ENCODE results near the gene CFAP126.

DNA sequence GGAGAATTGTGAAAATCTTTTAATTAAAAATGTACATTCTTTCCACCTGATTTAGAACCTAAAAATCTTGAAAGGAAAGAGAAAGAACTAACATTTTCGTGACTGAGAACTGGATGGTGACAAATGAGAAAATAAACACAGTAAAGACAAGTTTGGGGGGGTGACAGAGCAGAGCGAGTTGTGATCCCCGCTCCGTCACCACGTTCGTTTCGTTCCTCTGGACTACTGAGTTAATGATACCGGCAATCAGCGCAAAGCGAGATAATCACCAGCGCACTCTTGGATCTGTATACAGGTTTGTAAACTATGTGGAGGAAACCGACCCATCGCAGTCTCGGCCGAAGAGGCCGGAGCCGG lies 31.2 kb upstream of the CFAP126 start:
- TF ChIP-seq, protein P1, sequence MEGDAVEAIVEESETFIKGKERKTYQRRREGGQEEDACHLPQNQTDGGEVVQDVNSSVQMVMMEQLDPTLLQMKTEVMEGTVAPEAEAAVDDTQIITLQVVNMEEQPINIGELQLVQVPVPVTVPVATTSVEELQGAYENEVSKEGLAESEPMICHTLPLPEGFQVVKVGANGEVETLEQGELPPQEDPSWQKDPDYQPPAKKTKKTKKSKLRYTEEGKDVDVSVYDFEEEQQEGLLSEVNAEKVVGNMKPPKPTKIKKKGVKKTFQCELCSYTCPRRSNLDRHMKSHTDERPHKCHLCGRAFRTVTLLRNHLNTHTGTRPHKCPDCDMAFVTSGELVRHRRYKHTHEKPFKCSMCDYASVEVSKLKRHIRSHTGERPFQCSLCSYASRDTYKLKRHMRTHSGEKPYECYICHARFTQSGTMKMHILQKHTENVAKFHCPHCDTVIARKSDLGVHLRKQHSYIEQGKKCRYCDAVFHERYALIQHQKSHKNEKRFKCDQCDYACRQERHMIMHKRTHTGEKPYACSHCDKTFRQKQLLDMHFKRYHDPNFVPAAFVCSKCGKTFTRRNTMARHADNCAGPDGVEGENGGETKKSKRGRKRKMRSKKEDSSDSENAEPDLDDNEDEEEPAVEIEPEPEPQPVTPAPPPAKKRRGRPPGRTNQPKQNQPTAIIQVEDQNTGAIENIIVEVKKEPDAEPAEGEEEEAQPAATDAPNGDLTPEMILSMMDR (IDR thresholded peaks at IDR 0.05): no peak
- TF ChIP-seq POLR2A (IDR thresholded peaks at IDR 0.05) (no peak), EP300 (IDR thresholded peaks at IDR 0.05) (no peak)

All from tibial nerve (tissue), 4 donors.